ENCODE data around the gene CHTF18.
"Not testable (repeated sequence)": the region's sequence is repeated elsewhere in the genome, so short reads cannot be mapped to it uniquely, and the experiment has no call there.

Gene CHTF18

GRCh38 chr16:813916-814412 lies 25.5 kb downstream of the CHTF18 start:
- DNase-seq, result no peak

GRCh38 chr16:814974-815373 lies 26.6 kb downstream of the CHTF18 start:
- no peak for DNase-seq

GRCh38 chr16:815861-816260 lies 27.4 kb downstream of the CHTF18 start:
- no peak for DNase-seq

- DNase-seq, result no peak
These were observed 28.8 kb downstream of the CHTF18 start for GRCh38 chr16:817001-817906.

- DNase-seq, result no peak
These were observed 29.7 kb downstream of the CHTF18 start for GRCh38 chr16:818132-818531.

GRCh38 chr16:818592-818991 lies 30.2 kb downstream of the CHTF18 start:
- no peak for DNase-seq

GRCh38 chr16:819336-820043 lies 31.1 kb downstream of the CHTF18 start:
- peak; percentile 20 to 41 for DNase-seq

- DNase-seq, result not testable (repeated sequence)
These were observed 31.6 kb downstream of the CHTF18 start for GRCh38 chr16:820044-820408.

GRCh38 chr16:820748-821147 lies 32.3 kb downstream of the CHTF18 start:
- DNase-seq, result no peak

- no peak for DNase-seq
These were observed 33.3 kb downstream of the CHTF18 start for GRCh38 chr16:821751-822150.

- DNase-seq, result no peak
These were observed 33.9 kb downstream of the CHTF18 start for GRCh38 chr16:822174-822908.

GRCh38 chr16:822909-823297 lies 34.5 kb downstream of the CHTF18 start:
- no peak for DNase-seq

- no peak for DNase-seq
These were observed 35.8 kb downstream of the CHTF18 start for GRCh38 chr16:824194-824593.

GRCh38 chr16:824601-825000 lies 36.2 kb downstream of the CHTF18 start:
- no peak for DNase-seq

GRCh38 chr16:825341-826061 lies 37.1 kb downstream of the CHTF18 start:
- DNase-seq, result no peak

- no peak for DNase-seq
These were observed 39.1 kb downstream of the CHTF18 start for GRCh38 chr16:827513-827912.

- no peak for DNase-seq
These were observed 40.5 kb downstream of the CHTF18 start for GRCh38 chr16:828891-829290.

GRCh38 chr16:830107-830870 lies 41.9 kb downstream of the CHTF18 start:
- DNase-seq, result no peak

GRCh38 chr16:830871-831570 lies 42.6 kb downstream of the CHTF18 start:
- no peak for DNase-seq

- DNase-seq, result no peak
These were observed 43.4 kb downstream of the CHTF18 start for GRCh38 chr16:831571-832413.
